Dermis microvascular lymphatic vessel endothelial cell (primary cell): ENCODE measurements around the gene ZNF90. TPM values are rescaled to one million over a fixed set of nuclear protein-coding genes. Genes with fewer than 3 reads are reported as not detected.
"Not testable (repeated sequence)": the region's sequence is repeated elsewhere in the genome, so short reads cannot be mapped to it uniquely, and the experiment has no call there.

Source experiments
- DNase-seq, 2 donors: peaks; one replicate each; pipeline versions ENCODE4 v3.0.0 to v3.0.0-alpha.2; 2010; ENCODE audit warnings: low read depth in 2 of 2
- total RNA-seq: library from RNA; depleted of rRNA; stranded (reverse); fragments of >200 nt; gene quantifications from 2 replicates; pipeline ENCODE4 v1.2.1, GENCODE V29; 2014

Gene ZNF90
- total RNA-seq: 0.63 and 0.77 TPM in 2 replicates

- peak; percentile 82 to 91 for DNase-seq
Observed at GRCh38 chr19:20077791-20078463, at the start of gene ZNF90. Gene ZNF90 (plus strand): TSS chr19:20078000. CDS start chr19:20078133, 133 bp downstream.

GRCh38 chr19:20028611-20029010 is 49.2 kb upstream of the ZNF90 start:
- DNase-seq: no peak

- DNase-seq: no peak
Observed at GRCh38 chr19:20035935-20036334, 41.9 kb upstream of the ZNF90 start.

GRCh38 chr19:20038358-20039202 is 39.2 kb upstream of the ZNF90 start:
- DNase-seq: no peak

- DNase-seq: peak; percentile 91 to 93
Observed at GRCh38 chr19:20039203-20039723, 38.5 kb upstream of the ZNF90 start, which contains the start of gene ZNF682. Gene ZNF682 (minus strand): TSS chr19:20039505. CDS start chr19:20039345, 160 bp downstream.

GRCh38 chr19:20044663-20045062 is 33.1 kb upstream of the ZNF90 start:
- no peak for DNase-seq

- DNase-seq: not testable (repeated sequence)
Observed at GRCh38 chr19:20045742-20046141, 32.1 kb upstream of the ZNF90 start.

GRCh38 chr19:20051841-20052768 is 25.7 kb upstream of the ZNF90 start:
- peak; percentile 95 to 99 for DNase-seq

GRCh38 chr19:20058738-20059137 is 19.1 kb upstream of the ZNF90 start:
- DNase-seq: not testable (repeated sequence)

- DNase-seq: no peak
Observed at GRCh38 chr19:20060282-20060681, 17.5 kb upstream of the ZNF90 start.

- no peak for DNase-seq
Observed at GRCh38 chr19:20066861-20067260, 10.9 kb upstream of the ZNF90 start.

- DNase-seq: no peak
Observed at GRCh38 chr19:20067943-20068342, 9.9 kb upstream of the ZNF90 start.

GRCh38 chr19:20068559-20068958 is 9.2 kb upstream of the ZNF90 start:
- DNase-seq: not testable (repeated sequence)

GRCh38 chr19:20070691-20071090 is 7.1 kb upstream of the ZNF90 start:
- no peak for DNase-seq

- no peak for DNase-seq
Observed at GRCh38 chr19:20072936-20073335, 4.9 kb upstream of the ZNF90 start.

GRCh38 chr19:20078581-20079031 is 806 bp downstream of the ZNF90 start:
- DNase-seq: peak in 1 of 2 donors; percentile 2

GRCh38 chr19:20079476-20079875 is 1.7 kb downstream of the ZNF90 start:
- no peak for DNase-seq

- no peak for DNase-seq
Observed at GRCh38 chr19:20080656-20081055, 2.9 kb downstream of the ZNF90 start.

- not testable (repeated sequence) for DNase-seq
Observed at GRCh38 chr19:20082232-20082833, 4.5 kb downstream of the ZNF90 start.

GRCh38 chr19:20082876-20083275 is 5.1 kb downstream of the ZNF90 start:
- DNase-seq: not testable (repeated sequence)

- no peak for DNase-seq
Observed at GRCh38 chr19:20102097-20102496, 24.3 kb downstream of the ZNF90 start.
